ENCODE data around the gene UPP2.

The UPP2 gene

DNA sequence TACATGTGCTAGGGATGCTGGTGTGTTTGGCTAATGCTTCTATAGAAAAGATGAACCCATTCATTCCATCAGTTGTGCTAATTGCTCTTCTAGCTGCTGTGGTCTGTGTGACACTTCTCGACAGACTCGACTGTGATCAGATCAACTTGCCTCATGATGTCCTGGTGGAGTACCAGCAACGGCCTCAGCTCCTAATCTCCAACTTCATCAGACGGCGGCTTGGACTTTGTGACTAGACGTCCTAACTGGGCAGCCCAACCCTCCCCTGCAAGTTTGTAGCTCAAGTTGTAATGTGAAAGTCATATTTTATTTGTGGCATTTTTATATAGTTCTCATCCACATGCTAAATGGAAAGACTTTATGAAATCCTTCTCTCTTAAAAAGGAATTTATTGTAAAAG, 33.0 kb downstream of the UPP2 start:
- no peak overlapping the region for H3K4me3 ChIP-seq (ENCODE audit: low read length, poor library complexity, severe bottlenecking)
- H3K4me2 ChIP-seq (ENCODE audit: low read depth, low read length, poor library complexity, severe bottlenecking): no peak overlapping the region
- no peak for TF ChIP-seq EZH2phosphoT487 (IDR thresholded peaks at IDR 0.05; ENCODE audit: borderline replicate concordance)
- TF ChIP-seq, protein P1, sequence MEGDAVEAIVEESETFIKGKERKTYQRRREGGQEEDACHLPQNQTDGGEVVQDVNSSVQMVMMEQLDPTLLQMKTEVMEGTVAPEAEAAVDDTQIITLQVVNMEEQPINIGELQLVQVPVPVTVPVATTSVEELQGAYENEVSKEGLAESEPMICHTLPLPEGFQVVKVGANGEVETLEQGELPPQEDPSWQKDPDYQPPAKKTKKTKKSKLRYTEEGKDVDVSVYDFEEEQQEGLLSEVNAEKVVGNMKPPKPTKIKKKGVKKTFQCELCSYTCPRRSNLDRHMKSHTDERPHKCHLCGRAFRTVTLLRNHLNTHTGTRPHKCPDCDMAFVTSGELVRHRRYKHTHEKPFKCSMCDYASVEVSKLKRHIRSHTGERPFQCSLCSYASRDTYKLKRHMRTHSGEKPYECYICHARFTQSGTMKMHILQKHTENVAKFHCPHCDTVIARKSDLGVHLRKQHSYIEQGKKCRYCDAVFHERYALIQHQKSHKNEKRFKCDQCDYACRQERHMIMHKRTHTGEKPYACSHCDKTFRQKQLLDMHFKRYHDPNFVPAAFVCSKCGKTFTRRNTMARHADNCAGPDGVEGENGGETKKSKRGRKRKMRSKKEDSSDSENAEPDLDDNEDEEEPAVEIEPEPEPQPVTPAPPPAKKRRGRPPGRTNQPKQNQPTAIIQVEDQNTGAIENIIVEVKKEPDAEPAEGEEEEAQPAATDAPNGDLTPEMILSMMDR (conservative IDR thresholded peaks at IDR 0.05; ENCODE audit: low read length): no peak
- no peaks in the 10 kb centered on the region for H3K27me3 ChIP-seq (ENCODE audit: insufficient read depth, low read length, poor library complexity, severe bottlenecking)
- H3K4me1 ChIP-seq (ENCODE audit: insufficient read depth, low read length, poor library complexity, severe bottlenecking): no peaks in the 10 kb centered on the region
- H3K79me2 ChIP-seq (ENCODE audit: insufficient read depth, low read length): no peaks in the 10 kb centered on the region
- H3K9ac ChIP-seq (ENCODE audit: low read depth, low read length, poor library complexity, severe bottlenecking): no peak overlapping the region
- H3K36me3 ChIP-seq (ENCODE audit: insufficient read depth, low read length): no peaks in the 10 kb centered on the region
- no peaks in the 10 kb centered on the region for H4K20me1 ChIP-seq (ENCODE audit: insufficient read depth, low read length, poor library complexity, severe bottlenecking)
- H3F3A ChIP-seq (ENCODE audit: low read depth): no peaks in the 10 kb centered on the region
- no peak overlapping the region for H2AFZ ChIP-seq (ENCODE audit: low read length)
- H3K9me3 ChIP-seq (ENCODE audit: insufficient read depth, low read depth, low read length): no peaks in the 10 kb centered on the region
- no peaks in the 10 kb centered on the region for H3K9me2 ChIP-seq (replicated peaks; ENCODE audit: low read depth, low read length)

DNA sequence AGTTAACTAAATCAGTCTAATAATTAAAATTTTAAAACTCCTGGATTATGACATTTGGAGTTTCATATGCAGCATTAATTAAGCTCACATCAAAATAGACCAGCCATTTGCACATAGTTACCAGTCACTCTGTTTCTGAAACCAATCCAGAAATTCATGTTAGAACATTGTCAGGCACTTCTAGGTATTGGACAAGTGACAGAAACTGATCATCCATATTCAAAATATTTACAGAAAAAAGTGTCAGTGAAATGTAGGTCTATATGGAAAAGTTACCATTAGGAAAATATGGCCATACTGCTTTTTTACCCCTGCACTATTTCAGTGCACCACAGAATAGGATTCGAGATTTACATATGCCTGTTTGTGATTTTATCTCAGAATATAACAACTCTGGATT, 33.4 kb downstream of the UPP2 start:
- Histone ChIP-seq H3K79me2 (ENCODE audit: insufficient read depth, low read length) (no peaks in the 10 kb centered on the region), H3K4me3 (ENCODE audit: low read length, poor library complexity, severe bottlenecking) (no peak overlapping the region), H4K20me1 (ENCODE audit: insufficient read depth, low read length, poor library complexity, severe bottlenecking) (no peaks in the 10 kb centered on the region), H3F3A (ENCODE audit: low read depth) (no peaks in the 10 kb centered on the region), H3K27me3 (ENCODE audit: insufficient read depth, low read length, poor library complexity, severe bottlenecking) (no peaks in the 10 kb centered on the region), H3K9ac (ENCODE audit: low read depth, low read length, poor library complexity, severe bottlenecking) (no peak overlapping the region), H3K4me1 (ENCODE audit: insufficient read depth, low read length, poor library complexity, severe bottlenecking) (no peaks in the 10 kb centered on the region), H3K9me3 (ENCODE audit: insufficient read depth, low read depth, low read length) (no peaks in the 10 kb centered on the region), H3K36me3 (ENCODE audit: insufficient read depth, low read length) (no peaks in the 10 kb centered on the region), H2AFZ (ENCODE audit: low read length) (no peak overlapping the region), H3K9me2 (replicated peaks; ENCODE audit: low read depth, low read length) (no peaks in the 10 kb centered on the region), H3K4me2 (ENCODE audit: low read depth, low read length, poor library complexity, severe bottlenecking) (no peak overlapping the region)
- TF ChIP-seq EZH2phosphoT487 (IDR thresholded peaks at IDR 0.05; ENCODE audit: borderline replicate concordance): no peak
- TF ChIP-seq, protein P1 (conservative IDR thresholded peaks at IDR 0.05; ENCODE audit: low read length): no peak

DNA sequence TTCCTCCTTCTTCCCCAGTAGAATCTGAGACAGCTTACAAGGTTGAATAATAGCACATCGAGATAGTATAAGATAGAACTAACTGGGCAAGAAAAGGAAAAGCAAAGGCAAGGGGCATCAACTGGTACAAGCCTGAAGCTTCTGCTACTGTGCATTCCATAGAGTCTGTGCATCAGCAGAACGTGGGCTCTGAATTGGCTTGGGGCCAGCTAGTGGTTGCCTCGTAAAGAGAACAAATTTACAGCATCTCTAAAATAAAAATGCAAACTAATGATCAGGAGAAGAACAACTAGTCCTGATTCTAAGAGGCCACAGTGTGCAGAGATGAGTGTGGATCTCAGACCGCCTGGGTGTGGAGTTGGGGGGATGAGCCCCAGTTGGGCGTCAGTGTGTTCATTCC, 36.6 kb downstream of the UPP2 start:
- TF ChIP-seq, protein P1 (conservative IDR thresholded peaks at IDR 0.05; ENCODE audit: low read length): no peak
- no peak for TF ChIP-seq EZH2phosphoT487 (IDR thresholded peaks at IDR 0.05; ENCODE audit: borderline replicate concordance)

More for the DNA sequence above, 36.6 kb downstream of the UPP2 start:
- no peaks in the 10 kb centered on the region for H3K79me2 ChIP-seq (ENCODE audit: insufficient read depth, low read length)
- H4K20me1 ChIP-seq (ENCODE audit: insufficient read depth, low read length, poor library complexity, severe bottlenecking): no peaks in the 10 kb centered on the region
- no peak overlapping the region for H2AFZ ChIP-seq (ENCODE audit: low read length)
- no peak overlapping the region for H3K9ac ChIP-seq (ENCODE audit: low read depth, low read length, poor library complexity, severe bottlenecking)
- no peaks in the 10 kb centered on the region for H3K9me3 ChIP-seq (ENCODE audit: insufficient read depth, low read depth, low read length)
- H3K36me3 ChIP-seq (ENCODE audit: insufficient read depth, low read length): no peaks in the 10 kb centered on the region
- H3K9me2 ChIP-seq (replicated peaks; ENCODE audit: low read depth, low read length): no peaks in the 10 kb centered on the region
- H3K4me3 ChIP-seq (ENCODE audit: low read length, poor library complexity, severe bottlenecking): no peak overlapping the region
- no peaks in the 10 kb centered on the region for H3K4me1 ChIP-seq (ENCODE audit: insufficient read depth, low read length, poor library complexity, severe bottlenecking)
- no peaks in the 10 kb centered on the region for H3K27me3 ChIP-seq (ENCODE audit: insufficient read depth, low read length, poor library complexity, severe bottlenecking)
- no peak overlapping the region for H3K4me2 ChIP-seq (ENCODE audit: low read depth, low read length, poor library complexity, severe bottlenecking)
- H3F3A ChIP-seq (ENCODE audit: low read depth): no peaks in the 10 kb centered on the region

Data from Loucy (cell line).